T-helper 1 cell treated with Interleukin-12 subunit alpha and Interleukin-12 subunit beta and Interleukin-4 antibody, amounts not matched to agents 30 μg/mL and 1 μg/mL, for 36 hours (primary cell): ENCODE results near the gene HSH2D.
A peak's percentile ranks its signal among the peaks of the same experiment; 100 is the strongest.

Source experiments
- H3K27ac Mint-ChIP-seq: one replicate; pipeline ENCODE4 v1.8.0; 2021; ENCODE audit warnings: mild to moderate bottlenecking, mixed read lengths
- H3K27me3 Mint-ChIP-seq: one replicate; pipeline ENCODE4 v1.8.0; 2021; ENCODE audit warnings: low read depth, mixed read lengths
- H3K36me3 Mint-ChIP-seq: one replicate; pipeline ENCODE4 v1.8.0; 2021; ENCODE audit warnings: low read depth, mixed read lengths
- H3K4me1 Mint-ChIP-seq: one replicate; pipeline ENCODE4 v1.8.0; 2021; ENCODE audit warnings: low read depth, mixed read lengths
- H3K4me3 Mint-ChIP-seq: one replicate; pipeline ENCODE4 v1.8.0; 2021; ENCODE audit warnings: mild to moderate bottlenecking, moderate library complexity, mixed read lengths
- H3K9me3 Mint-ChIP-seq: one replicate; pipeline ENCODE4 v1.8.0; 2021; ENCODE audit warnings: mixed read lengths

Gene HSH2D

GRCh38 chr19:16185768-16186123 is 42.3 kb downstream of the HSH2D start:
- Mint-ChIP-seq H3K9me3 (no peaks in the 10 kb centered on the region), H3K36me3 (peaks cover 30% of the 10 kb centered on the region)

DNA sequence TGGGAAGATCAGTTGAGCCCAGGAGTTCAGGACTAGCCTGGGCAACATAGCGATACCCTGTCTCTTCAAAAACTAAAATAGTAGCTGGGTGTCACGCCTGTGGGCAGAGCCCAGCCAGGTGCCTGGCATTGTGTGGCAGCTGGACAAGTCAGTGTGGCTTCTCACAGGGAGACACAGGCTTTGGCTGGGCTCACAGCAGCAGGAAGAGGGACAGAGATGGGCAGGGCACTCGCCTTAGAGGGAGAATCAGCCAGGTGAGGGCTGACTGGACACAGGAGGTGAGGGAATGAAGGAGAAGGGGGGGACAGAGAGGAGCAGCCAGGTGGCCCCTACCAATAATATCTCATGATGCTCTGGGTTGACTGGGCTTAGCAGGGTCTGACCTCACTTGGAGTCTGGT is 45.0 kb downstream of the HSH2D start:
- Mint-ChIP-seq H3K27me3 (no peaks in the 10 kb centered on the region), H3K36me3 (peaks cover 44% of the 10 kb centered on the region), H3K4me3 (no peak overlapping the region), H3K9me3 (no peaks in the 10 kb centered on the region), H3K4me1 (peaks cover 21% of the 10 kb centered on the region), H3K27ac (no peak overlapping the region)

More at GRCh38 chr19:16185768-16186123, 42.3 kb downstream of the HSH2D start:
- Mint-ChIP-seq H3K27ac (peak overlapping the region; percentile 86), H3K27me3 (no peaks in the 10 kb centered on the region), H3K4me1 (peaks cover 28% of the 10 kb centered on the region), H3K4me3 (peak overlapping the region; percentile 88)

GRCh38 chr19:16190198-16190597 is 46.7 kb downstream of the HSH2D start:
- Mint-ChIP-seq H3K4me3 (no peak overlapping the region), H3K9me3 (no peaks in the 10 kb centered on the region), H3K27ac (no peak overlapping the region), H3K36me3 (peaks cover 42% of the 10 kb centered on the region), H3K27me3 (no peaks in the 10 kb centered on the region), H3K4me1 (peaks cover 17% of the 10 kb centered on the region)

GRCh38 chr19:16190736-16191135 is 47.3 kb downstream of the HSH2D start:
- no peaks in the 10 kb centered on the region for H3K9me3 Mint-ChIP-seq
- H3K27me3 Mint-ChIP-seq: no peaks in the 10 kb centered on the region
- H3K4me3 Mint-ChIP-seq: no peak overlapping the region
- H3K36me3 Mint-ChIP-seq: peaks cover 38% of the 10 kb centered on the region
- H3K27ac Mint-ChIP-seq: no peak overlapping the region
- peaks cover 17% of the 10 kb centered on the region for H3K4me1 Mint-ChIP-seq

GRCh38 chr19:16191216-16191908 is 47.9 kb downstream of the HSH2D start:
- H3K9me3 Mint-ChIP-seq: no peaks in the 10 kb centered on the region
- no peaks in the 10 kb centered on the region for H3K27me3 Mint-ChIP-seq
- no peak overlapping the region for H3K4me3 Mint-ChIP-seq
- H3K36me3 Mint-ChIP-seq: peaks cover 38% of the 10 kb centered on the region
- H3K27ac Mint-ChIP-seq: no peak overlapping the region
- peaks cover 17% of the 10 kb centered on the region for H3K4me1 Mint-ChIP-seq

DNA sequence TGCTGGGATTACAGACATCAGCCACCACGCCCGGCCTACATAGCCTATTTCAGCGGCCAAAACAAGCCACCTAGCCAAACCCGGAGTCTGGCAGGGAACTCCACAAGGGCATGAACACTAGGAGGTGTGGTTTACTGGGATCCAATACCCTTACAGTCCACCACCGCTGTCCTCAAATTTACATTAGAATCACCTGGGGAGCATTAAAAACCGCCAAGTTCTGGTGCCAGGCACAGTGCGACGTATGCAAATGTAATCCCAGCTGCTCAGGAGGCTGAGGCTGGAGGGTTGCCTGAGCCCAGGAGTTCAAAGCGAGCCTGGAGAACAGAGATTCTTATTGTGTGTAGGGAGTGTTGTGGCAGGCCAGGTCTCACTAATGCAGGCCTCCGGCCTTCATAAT is 50.0 kb downstream of the HSH2D start:
- H3K36me3 Mint-ChIP-seq: peaks cover 26% of the 10 kb centered on the region

GRCh38 chr19:16197188-16197621 is 53.7 kb downstream of the HSH2D start:
- Mint-ChIP-seq H3K27ac (peak overlapping the region; percentile 93), H3K36me3 (peaks cover 22% of the 10 kb centered on the region), H3K9me3 (no peaks in the 10 kb centered on the region), H3K4me1 (peaks cover 31% of the 10 kb centered on the region), H3K27me3 (no peaks in the 10 kb centered on the region), H3K4me3 (peak overlapping the region; percentile 92)

More for the DNA sequence above, 50.0 kb downstream of the HSH2D start:
- Mint-ChIP-seq H3K27ac (no peak overlapping the region), H3K4me1 (peaks cover 10% of the 10 kb centered on the region), H3K4me3 (no peak overlapping the region), H3K27me3 (no peaks in the 10 kb centered on the region), H3K9me3 (no peaks in the 10 kb centered on the region)

DNA sequence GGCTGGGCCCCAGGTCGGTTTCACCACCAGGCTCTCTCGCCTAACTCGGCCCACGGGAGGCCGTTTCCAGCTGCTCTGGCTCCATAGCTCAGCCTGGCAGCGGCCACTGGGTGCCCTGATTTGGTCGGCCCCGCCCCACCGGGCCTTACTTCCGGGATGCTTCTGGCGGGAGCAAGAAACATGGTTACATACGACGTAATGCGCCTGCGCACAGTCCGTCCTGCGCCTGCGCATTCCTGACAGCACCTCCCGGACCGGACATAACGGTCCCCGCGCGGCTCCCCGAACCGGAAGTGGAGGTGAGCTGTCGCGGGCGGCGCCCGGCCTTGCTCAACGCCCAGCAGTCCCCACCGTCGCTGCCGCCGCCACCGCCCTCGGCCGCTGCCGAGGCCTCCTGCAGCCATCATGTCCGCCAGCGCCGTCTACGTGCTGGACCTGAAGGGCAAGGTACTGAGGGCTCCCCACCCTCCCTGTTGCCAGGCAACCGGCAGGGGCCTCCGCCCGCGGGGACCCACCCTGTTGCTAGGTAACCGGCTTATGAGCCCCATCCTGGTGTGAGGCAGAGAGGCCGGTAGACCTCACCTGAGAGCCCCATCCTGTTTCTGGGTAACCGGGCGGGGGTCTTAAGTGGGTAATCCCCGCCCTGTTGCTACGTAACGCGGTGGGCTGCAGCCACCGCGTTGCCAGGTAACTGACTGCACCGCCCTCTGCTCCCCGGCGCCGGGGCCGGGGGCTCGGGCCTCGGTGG is 54.3 kb downstream of the HSH2D start, which contains the start of gene AP1M1:
Gene AP1M1, plus strand, starts transcription at position 290 of the 748 bp plus-strand sequence. Its CDS starts 116 bp downstream, at position 406.
- H3K36me3 Mint-ChIP-seq: peaks cover 25% of the 10 kb centered on the region
- H3K4me1 Mint-ChIP-seq: peaks cover 37% of the 10 kb centered on the region
- peak within 1 kb of the TSS; percentile 93 for H3K27ac Mint-ChIP-seq
- no peaks in the 10 kb centered on the region for H3K9me3 Mint-ChIP-seq
- H3K4me3 Mint-ChIP-seq: peak within 1 kb of the TSS; percentile 92
- no peaks in the 10 kb centered on the region for H3K27me3 Mint-ChIP-seq

- peak overlapping the region; percentile 75 for H3K4me3 Mint-ChIP-seq
- peaks cover 38% of the 10 kb centered on the region for H3K4me1 Mint-ChIP-seq
- H3K9me3 Mint-ChIP-seq: no peaks in the 10 kb centered on the region
- no peak overlapping the region for H3K27ac Mint-ChIP-seq
- no peaks in the 10 kb centered on the region for H3K27me3 Mint-ChIP-seq
- peaks cover 30% of the 10 kb centered on the region for H3K36me3 Mint-ChIP-seq
These were observed 54.8 kb downstream of the HSH2D start for GRCh38 chr19:16198370-16198651.

- Mint-ChIP-seq H3K36me3 (peaks cover 32% of the 10 kb centered on the region), H3K27ac (peak overlapping the region; percentile 74), H3K4me1 (peaks cover 40% of the 10 kb centered on the region), H3K9me3 (no peaks in the 10 kb centered on the region), H3K27me3 (no peaks in the 10 kb centered on the region), H3K4me3 (peak overlapping the region; percentile 75)
These were observed 55.9 kb downstream of the HSH2D start for GRCh38 chr19:16199275-16199932.

DNA sequence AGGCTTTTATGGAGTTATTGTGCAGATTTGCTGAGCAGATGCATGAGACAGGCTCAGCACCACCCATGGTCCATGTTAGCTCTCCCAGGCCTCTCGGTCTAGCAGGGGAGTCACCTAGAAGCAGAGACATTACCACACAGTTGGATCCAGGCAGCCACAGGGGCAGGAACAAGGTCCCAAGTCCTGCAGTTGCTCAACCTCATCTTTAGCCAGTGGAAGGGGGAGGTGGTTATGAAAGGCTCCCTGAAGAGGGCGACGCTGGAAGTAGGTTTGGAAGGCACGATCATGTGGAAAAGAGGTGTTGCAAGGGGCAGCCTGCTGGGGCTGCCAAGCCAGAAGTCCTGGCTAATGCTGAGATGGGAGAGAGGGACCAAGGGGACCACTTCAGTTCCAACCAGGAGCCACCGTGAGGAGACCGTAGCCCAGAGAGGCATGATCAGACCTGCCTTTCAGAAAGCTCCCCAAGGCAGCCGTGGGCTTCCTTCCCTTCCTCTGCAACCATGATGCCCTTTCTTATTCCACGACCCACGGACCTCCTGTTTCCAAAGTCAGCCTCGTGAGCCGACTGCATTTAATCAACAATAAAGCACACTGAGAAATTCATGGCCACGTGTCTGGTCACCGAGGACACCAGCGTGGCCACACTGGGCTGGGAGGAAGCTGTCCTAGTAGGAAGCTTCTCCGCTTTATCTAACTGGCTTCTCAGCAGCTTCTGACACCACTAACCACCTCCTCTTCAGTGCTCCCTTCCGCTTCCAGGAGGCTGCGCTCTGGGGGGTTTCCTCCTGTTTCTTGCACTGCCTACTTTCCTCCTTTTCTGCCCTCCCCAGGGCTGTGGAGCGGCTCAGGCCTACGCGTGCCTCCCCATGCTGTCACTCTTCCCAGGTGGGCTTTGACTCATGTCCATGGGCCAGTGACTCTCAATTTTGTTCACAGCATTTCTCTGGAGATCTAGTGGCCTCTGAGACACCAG is 56.8 kb downstream of the HSH2D start:
- no peaks in the 10 kb centered on the region for H3K27me3 Mint-ChIP-seq
- H3K4me3 Mint-ChIP-seq: peak overlapping the region; percentile 52
- H3K4me1 Mint-ChIP-seq: peaks cover 40% of the 10 kb centered on the region
- peak overlapping the region; percentile 79 for H3K27ac Mint-ChIP-seq
- no peaks in the 10 kb centered on the region for H3K9me3 Mint-ChIP-seq
- H3K36me3 Mint-ChIP-seq: peaks cover 32% of the 10 kb centered on the region

GRCh38 chr19:16201011-16201391 is 57.5 kb downstream of the HSH2D start:
- no peaks in the 10 kb centered on the region for H3K9me3 Mint-ChIP-seq
- peak overlapping the region; percentile 79 for H3K27ac Mint-ChIP-seq
- H3K27me3 Mint-ChIP-seq: no peaks in the 10 kb centered on the region
- peak overlapping the region; percentile 52 for H3K4me3 Mint-ChIP-seq
- H3K4me1 Mint-ChIP-seq: peaks cover 40% of the 10 kb centered on the region
- H3K36me3 Mint-ChIP-seq: peaks cover 32% of the 10 kb centered on the region

DNA sequence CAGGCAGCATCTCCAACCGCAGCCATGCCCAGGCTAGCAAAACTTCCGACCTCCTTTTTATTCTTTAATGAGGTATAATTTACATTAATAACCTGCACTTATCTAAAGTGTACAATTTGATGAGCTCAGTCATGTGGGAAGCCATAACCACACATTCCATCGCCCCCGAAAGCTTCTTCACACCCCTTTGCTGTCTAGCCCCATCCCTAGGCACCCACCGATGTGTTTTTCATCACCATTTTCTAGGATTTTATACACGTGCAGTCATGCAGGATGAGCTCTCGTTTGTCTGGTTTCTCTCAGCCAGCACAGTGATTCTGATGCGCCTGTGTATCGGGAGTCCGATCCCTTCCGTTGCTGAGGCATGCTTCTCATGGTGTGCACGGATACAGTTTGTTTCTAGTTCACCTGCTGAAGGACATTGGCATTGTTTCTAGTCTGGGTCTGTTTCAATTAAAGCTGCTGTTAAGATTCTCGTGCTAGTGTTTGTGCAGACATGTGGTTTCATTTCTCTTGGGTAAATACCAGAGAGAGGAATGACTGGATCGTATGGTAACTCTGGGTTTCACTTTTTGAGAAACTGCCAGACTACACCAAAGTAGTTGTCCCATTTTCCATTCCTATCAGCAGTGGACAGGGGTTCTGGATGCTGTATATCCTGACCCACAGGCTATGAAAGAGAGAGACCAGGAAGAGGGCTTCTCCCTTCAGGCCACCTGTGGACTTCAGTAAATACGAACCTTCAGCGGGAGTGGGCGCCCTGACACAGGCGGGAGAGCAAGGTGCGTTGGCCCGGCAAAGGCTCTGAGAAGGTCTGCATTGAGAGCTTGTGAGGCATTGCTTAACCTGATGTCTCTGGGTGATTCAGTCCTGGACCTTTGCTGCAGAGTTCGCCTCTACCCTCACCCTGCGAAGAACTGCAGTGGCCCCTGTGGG is 59.1 kb downstream of the HSH2D start:
- H3K4me3 Mint-ChIP-seq: peak overlapping the region; percentile 5
- H3K27ac Mint-ChIP-seq: peak overlapping the region; percentile 23
- no peaks in the 10 kb centered on the region for H3K27me3 Mint-ChIP-seq
- no peaks in the 10 kb centered on the region for H3K9me3 Mint-ChIP-seq
- H3K36me3 Mint-ChIP-seq: peaks cover 42% of the 10 kb centered on the region
- peaks cover 36% of the 10 kb centered on the region for H3K4me1 Mint-ChIP-seq
